Activated CD8-positive, alpha-beta memory T cell treated with anti-CD3 and anti-CD28 coated beads for 36 hours (primary cell): ENCODE results near the gene PCDHGB1. TPM values are rescaled to one million over a fixed set of nuclear protein-coding genes. Genes with fewer than 3 reads are reported as not detected.
"Not testable (repeated sequence)": the region's sequence is repeated elsewhere in the genome, so short reads cannot be mapped to it uniquely, and the experiment has no call there.

Experiments
- CTCF ChIA-PET: fragments of 350-600 bp; sonication (Branson Sonifier 250); formaldehyde crosslinking; loops from one replicate; lab custom pipeline; 2021; ENCODE audit warnings: antibody characterized with exemption; lab: Charles Lee
- POLR2A ChIA-PET: fragments of 350-600 bp; sonication (Branson Sonifier 250); formaldehyde crosslinking; loops from one replicate; lab custom pipeline; 2021; ENCODE audit warnings: antibody characterized with exemption; lab: Charles Lee
- total RNA-seq, 2 experiments: library from RNA; stranded (reverse); gene quantifications; one replicate each; pipeline ENCODE4 v1.2.3, GENCODE V29; 2021

The PCDHGB1 gene
- not detected for total RNA-seq

GRCh38 chr5:141349917-141350619 lies at the start of gene PCDHGB1:
Gene PCDHGB1, plus strand, starts transcription at chr5:141350099. Its CDS starts 162 bp downstream, at chr5:141350261.
- POLR2A ChIA-PET = no interaction called here
- CTCF ChIA-PET = interaction anchor here (0.9 to 1.3 kb wide), 2 partner anchors 30 to 57 kb away, joined by 3 read pairs; no protein-coding TSS in a partner anchor

DNA sequence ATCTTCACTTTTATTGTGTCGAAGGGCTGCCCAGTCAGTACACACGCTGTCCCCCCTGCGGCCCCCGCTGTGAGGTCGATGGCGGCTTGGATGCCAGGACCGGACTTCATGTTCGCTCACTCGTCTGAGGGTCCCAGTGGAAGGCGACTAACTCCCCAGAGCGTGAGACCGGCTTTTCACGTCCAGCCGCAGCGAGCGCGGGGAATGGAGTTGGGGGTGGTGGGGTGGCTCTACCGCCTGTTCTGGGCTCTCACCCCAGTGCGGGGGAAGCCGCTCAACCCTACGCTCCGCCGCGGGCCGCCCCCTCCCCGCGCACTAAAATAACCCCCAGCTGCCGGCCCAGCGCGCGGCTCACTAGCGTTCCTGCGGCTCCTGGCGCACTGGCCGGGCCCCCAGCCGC lies 46.1 kb upstream of the PCDHGB1 start, which contains the start of gene SLC25A2:
Gene SLC25A2, minus strand, starts transcription at position 294 of the 400 bp plus-strand sequence. Its CDS starts 184 bp downstream, at position 110.
- CTCF ChIA-PET = no interaction called here

GRCh38 chr5:141306630-141307029 lies 43.3 kb upstream of the PCDHGB1 start:
- ChIA-PET CTCF (no interaction called here), POLR2A (no interaction called here)

More for the DNA sequence above, 46.1 kb upstream of the PCDHGB1 start, which contains the start of gene SLC25A2:
- POLR2A ChIA-PET = no interaction called here

- ChIA-PET CTCF (no interaction called here), POLR2A (no interaction called here)
These were observed 36.2 kb upstream of the PCDHGB1 start for GRCh38 chr5:141313711-141314110.

- CTCF ChIA-PET = interaction anchor here (0.7 kb wide), 1 partner anchor 16 kb away, joined by 3 read pairs; no protein-coding TSS in a partner anchor
- POLR2A ChIA-PET = not testable (repeated sequence)
These were observed 32.9 kb upstream of the PCDHGB1 start for GRCh38 chr5:141316963-141317362.

DNA sequence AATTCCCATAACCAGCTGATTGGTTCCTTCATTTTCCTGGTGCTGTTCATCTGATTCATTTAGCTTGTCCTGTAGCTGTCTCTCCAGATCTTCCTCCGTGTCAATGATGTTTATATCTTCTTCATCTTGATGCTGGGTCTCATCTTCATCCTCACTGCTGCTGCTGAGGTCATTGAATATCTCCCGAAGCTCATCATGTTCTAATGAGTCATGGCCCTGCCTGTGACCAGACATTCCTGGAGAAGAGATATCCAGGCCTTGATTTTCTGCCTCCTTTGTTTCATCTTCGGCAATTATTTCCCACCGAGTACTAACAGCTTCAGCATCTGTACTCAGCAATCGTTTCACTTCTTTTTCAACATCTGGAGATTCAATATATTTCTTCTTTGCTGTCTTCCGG lies 30.7 kb upstream of the PCDHGB1 start:
- CTCF ChIA-PET = interaction anchor here (1.1 to 1.6 kb wide), 5 partner anchors 10 to 245 kb away, joined by 3 to 6 read pairs (median 3); partner anchors contain the start of genes PCDHGA10 and PCDHGB1
- POLR2A ChIA-PET = interaction anchor here (0.6 kb wide), 1 partner anchor 14 kb away, joined by 3 read pairs; no protein-coding TSS in a partner anchor

DNA sequence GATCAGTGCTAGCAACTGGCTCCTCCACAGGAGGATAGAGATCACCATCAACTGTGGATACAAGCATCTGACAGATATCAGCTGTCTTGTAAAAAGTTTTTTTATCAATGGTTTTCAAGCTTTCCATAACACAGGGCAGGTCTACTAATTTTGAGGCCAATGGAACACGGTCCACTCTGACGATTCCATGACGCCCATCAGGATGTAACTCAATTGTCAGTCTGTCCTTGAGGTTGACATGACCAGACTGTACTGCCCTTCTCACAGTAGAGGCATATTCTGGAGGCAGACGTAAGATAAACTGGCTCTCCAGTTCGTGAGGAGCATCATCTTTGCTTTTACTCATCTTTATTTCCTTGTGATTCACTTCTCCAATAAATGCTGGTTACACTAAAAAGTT lies 30.2 kb upstream of the PCDHGB1 start:
- ChIA-PET CTCF (interaction anchor here (1.1 to 1.7 kb wide), 10 partner anchors 9 to 244 kb away, joined by 3 to 6 read pairs (median 4); partner anchors contain the start of genes PCDHGA1, PCDHGA10, PCDHGA3 and PCDHGB1), POLR2A (interaction anchor here (0.9 to 1.6 kb wide), 2 partner anchors 8 to 11 kb away, joined by 4 read pairs; no protein-coding TSS in a partner anchor)

GRCh38 chr5:141320225-141321169 lies 29.4 kb upstream of the PCDHGB1 start, which contains the start of gene TAF7:
Gene TAF7, minus strand, starts transcription at chr5:141320784. Its CDS starts 740 bp downstream, at chr5:141320044.
- ChIA-PET CTCF (interaction anchor here (1.1 to 1.7 kb wide), 10 partner anchors 8 to 243 kb away, joined by 3 to 6 read pairs (median 4); partner anchors contain the start of genes PCDHB9, PCDHGA1, PCDHGA10 and PCDHGA3), POLR2A (interaction anchor here (0.6 to 1.6 kb wide), 5 partner anchors 9 to 248 kb away, joined by 3 to 8 read pairs (median 4); partner anchors contain the start of gene PCDHGA1)

DNA sequence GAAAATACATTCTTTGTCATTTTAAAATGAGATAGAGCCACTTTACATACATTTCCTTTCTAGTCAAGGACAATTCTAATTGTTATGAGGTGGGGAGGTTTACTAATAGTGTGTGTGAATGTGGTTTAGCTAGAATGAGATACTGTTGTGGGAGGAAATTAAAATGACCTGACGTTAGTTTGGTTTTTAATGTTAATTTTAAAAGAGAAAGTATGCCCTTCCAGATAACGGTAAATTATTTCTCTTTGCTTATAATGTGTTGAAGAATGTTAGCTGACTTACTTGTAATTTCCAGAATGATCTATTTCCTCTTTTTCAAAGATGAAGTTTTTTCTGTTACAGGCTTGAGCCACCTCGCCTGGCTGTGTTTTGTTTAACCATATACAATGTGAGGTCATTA lies 27.6 kb upstream of the PCDHGB1 start:
- ChIA-PET CTCF (no interaction called here), POLR2A (no interaction called here)

GRCh38 chr5:141326088-141326854 lies 23.6 kb upstream of the PCDHGB1 start:
- ChIA-PET POLR2A (no interaction called here), CTCF (interaction anchor here (0.7 kb wide), 1 partner anchor 14 kb away, joined by 3 read pairs; no protein-coding TSS in a partner anchor)

DNA sequence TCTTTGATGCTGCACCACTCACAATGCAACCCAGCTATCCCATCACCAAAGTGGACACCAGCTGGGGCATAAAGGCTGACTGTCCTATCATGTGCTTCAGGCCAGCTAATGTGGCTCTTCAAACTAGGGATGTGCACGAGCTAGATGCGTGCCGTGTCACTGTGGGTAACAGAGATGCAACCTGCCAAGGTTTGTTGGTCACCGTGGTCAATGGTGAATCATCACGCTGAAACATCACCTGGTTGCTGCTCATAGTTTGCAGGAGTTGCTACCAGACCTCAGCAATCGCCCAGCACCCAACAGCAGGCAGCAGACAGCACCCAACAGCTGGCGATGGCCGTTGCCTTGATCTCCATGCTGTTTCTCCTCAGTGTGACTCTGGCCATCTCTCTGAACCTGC lies 21.7 kb upstream of the PCDHGB1 start:
- POLR2A ChIA-PET = no interaction called here
- CTCF ChIA-PET = interaction anchor here (0.9 to 1.9 kb wide), 3 partner anchors 8 to 236 kb away, joined by 4 to 5 read pairs (median 4); partner anchors contain the start of genes PCDHGA3 and TAF7

GRCh38 chr5:141330299-141331080 lies 19.4 kb upstream of the PCDHGB1 start, which contains the start of gene PCDHGA1:
Gene PCDHGA1, plus strand, starts transcription at chr5:141330514.
- ChIA-PET CTCF (interaction anchor here (0.6 to 1.2 kb wide), 3 partner anchors 10 to 764 kb away, joined by 3 to 4 read pairs (median 3); partner anchors contain the start of gene TAF7), POLR2A (interaction anchor here (1.0 to 1.1 kb wide), 2 partner anchors 10 to 11 kb away, joined by 3 to 4 read pairs; partner anchors contain the start of gene TAF7)

DNA sequence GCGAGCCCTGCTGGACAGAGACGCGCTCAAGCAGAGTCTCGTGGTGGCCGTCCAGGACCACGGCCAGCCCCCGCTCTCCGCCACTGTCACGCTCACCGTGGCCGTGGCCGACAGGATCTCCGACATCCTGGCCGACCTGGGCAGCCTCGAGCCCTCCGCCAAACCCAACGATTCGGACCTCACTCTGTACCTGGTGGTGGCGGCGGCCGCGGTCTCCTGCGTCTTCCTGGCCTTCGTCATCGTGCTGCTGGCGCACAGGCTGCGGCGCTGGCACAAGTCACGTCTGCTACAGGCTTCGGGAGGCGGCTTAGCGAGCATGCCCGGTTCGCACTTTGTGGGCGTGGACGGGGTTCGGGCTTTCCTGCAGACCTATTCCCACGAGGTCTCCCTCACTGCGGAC lies 17.3 kb upstream of the PCDHGB1 start:
- POLR2A ChIA-PET, CTCF ChIA-PET: not testable (repeated sequence)

GRCh38 chr5:141338538-141339306 lies 11.2 kb upstream of the PCDHGB1 start, which contains the start of gene PCDHGA2:
Gene PCDHGA2, plus strand, starts transcription at chr5:141338760.
- CTCF ChIA-PET = interaction anchor here (1.1 to 1.2 kb wide), 3 partner anchors 74 to 220 kb away, joined by 3 read pairs; partner anchors contain the start of gene PCDHGA10
- POLR2A ChIA-PET = no interaction called here

DNA sequence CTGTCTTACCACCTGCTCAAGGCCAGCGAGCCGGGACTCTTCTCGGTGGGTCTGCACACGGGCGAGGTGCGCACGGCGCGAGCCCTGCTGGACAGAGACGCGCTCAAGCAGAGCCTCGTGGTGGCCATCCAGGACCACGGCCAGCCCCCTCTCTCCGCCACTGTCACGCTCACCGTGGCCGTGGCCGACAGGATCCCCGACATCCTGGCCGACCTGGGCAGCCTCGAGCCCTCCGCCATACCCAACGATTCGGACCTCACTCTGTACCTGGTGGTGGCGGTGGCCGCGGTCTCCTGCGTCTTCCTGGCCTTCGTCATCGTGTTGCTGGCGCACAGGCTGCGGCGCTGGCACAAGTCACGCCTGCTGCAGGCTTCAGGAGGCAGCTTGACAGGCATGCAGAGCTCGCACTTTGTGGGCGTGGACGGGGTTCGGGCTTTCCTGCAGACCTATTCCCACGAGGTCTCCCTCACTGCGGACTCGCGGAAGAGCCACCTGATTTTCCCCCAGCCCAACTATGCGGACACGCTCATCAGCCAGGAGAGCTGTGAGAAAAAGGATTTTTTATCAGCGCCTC lies 9.0 kb upstream of the PCDHGB1 start:
- POLR2A ChIA-PET, CTCF ChIA-PET: not testable (repeated sequence)

DNA sequence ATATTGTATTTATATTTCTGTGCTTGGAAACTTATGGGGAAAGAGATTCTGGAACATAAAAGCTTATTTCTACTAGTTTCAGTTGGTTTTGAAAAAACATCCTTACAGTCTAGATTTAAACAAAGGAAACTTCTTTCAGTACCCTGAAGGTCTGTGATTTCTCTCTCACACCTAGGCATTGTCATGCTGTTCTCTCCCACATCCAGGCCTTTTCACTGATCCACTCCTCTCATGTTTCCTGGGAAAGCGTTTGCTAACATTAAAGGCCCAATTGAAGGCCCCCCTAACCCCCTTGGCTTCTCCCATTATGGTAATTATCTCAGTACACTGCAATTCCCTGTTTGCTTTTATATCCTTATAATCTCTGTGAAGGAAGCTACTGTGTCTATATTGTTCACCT lies 7.1 kb upstream of the PCDHGB1 start:
- ChIA-PET CTCF (interaction anchor here (0.7 to 1.4 kb wide), 2 partner anchors 22 kb away, joined by 3 read pairs; partner anchors contain the start of gene TAF7), POLR2A (no interaction called here)
